Activated CD4-positive, alpha-beta T cell treated with anti-CD3 and anti-CD28 coated beads, Interleukin-2, amount 50 U/mL, for 4 hours (primary cell): Measurements from ENCODE around the gene KRT86.
"Not testable (repeated sequence)": the region's sequence is repeated elsewhere in the genome, so short reads cannot be mapped to it uniquely, and the experiment has no call there.

Experiments used
- DNase-seq, 2 experiments: peaks; one replicate each; pipeline ENCODE4 v3.0.0-alpha.2; 2020

The KRT86 gene

GRCh38 chr12:52252175-52252615, 22.2 kb upstream of the KRT86 start:
- DNase-seq: not testable (repeated sequence)

GRCh38 chr12:52252728-52253343, 21.6 kb upstream of the KRT86 start:
- no peak for DNase-seq

- DNase-seq: no peak
Observed at GRCh38 chr12:52253391-52254179, 20.9 kb upstream of the KRT86 start.

GRCh38 chr12:52254180-52254964, 20.1 kb upstream of the KRT86 start:
- DNase-seq: no peak

- no peak for DNase-seq
Observed at GRCh38 chr12:52254965-52255751, 19.3 kb upstream of the KRT86 start.

- DNase-seq: no peak
Observed at GRCh38 chr12:52255926-52256583, 18.4 kb upstream of the KRT86 start.

GRCh38 chr12:52256584-52256935, 17.9 kb upstream of the KRT86 start:
- no peak for DNase-seq

GRCh38 chr12:52257074-52257551, 17.3 kb upstream of the KRT86 start:
- DNase-seq: no peak

- not testable (repeated sequence) for DNase-seq
Observed at GRCh38 chr12:52257922-52258321, 16.5 kb upstream of the KRT86 start.

- no peak for DNase-seq
Observed at GRCh38 chr12:52258335-52258901, 16.0 kb upstream of the KRT86 start.

- no peak for DNase-seq
Observed at GRCh38 chr12:52259657-52260243, 14.7 kb upstream of the KRT86 start.

- DNase-seq: no peak
Observed at GRCh38 chr12:52260361-52261207, 13.9 kb upstream of the KRT86 start.

- DNase-seq: no peak
Observed at GRCh38 chr12:52261208-52261484, 13.3 kb upstream of the KRT86 start.

- no peak for DNase-seq
Observed at GRCh38 chr12:52262286-52262685, 12.2 kb upstream of the KRT86 start.

GRCh38 chr12:52263761-52264434, 10.5 kb upstream of the KRT86 start:
- DNase-seq: no peak

- no peak for DNase-seq
Observed at GRCh38 chr12:52264435-52264825, 10.0 kb upstream of the KRT86 start.

GRCh38 chr12:52266514-52266913, 7.9 kb upstream of the KRT86 start:
- DNase-seq: no peak

GRCh38 chr12:52267266-52267665, 7.2 kb upstream of the KRT86 start:
- DNase-seq: no peak

GRCh38 chr12:52267699-52268098, 6.7 kb upstream of the KRT86 start:
- DNase-seq: no peak

GRCh38 chr12:52268212-52268611, 6.2 kb upstream of the KRT86 start:
- DNase-seq: no peak
